MCF 10A (cell line): ENCODE data around the gene TMPRSS9. TPM values are rescaled to one million over a fixed set of nuclear protein-coding genes. Genes with fewer than 3 reads are reported as not detected.

ENCODE experiments used
- BruUV-seq: library from RNA; stranded (reverse); fragments of 400-500 nt; replicated peaks from 2 replicates; lab custom pipeline; 2021; lab: Mats Ljungman, UMichigan
- CTCF ChIA-PET: fragments of 300-600 bp; sonication (Branson Sonifier 250); formaldehyde crosslinking; extraction: SDS; loops from one replicate; lab custom pipeline; 2021; ENCODE audit warnings: antibody characterized with exemption, inconsistent platforms; lab: Yijun Ruan, JAX
- POLR2A ChIA-PET: fragments of 300-600, 350-650 bp; sonication (Branson Sonifier 250); formaldehyde crosslinking; extraction: SDS; loops from one replicate; lab custom pipeline; 2020; ENCODE audit warnings: antibody characterized with exemption, inconsistent platforms; lab: Yijun Ruan, JAX
- DNase-seq: peaks from one replicate; pipeline ENCODE4 v3.0.0-alpha.2; 2018; ENCODE audit not compliant: unreplicated experiment
- H3K27ac Mint-ChIP-seq: one replicate; pipeline ENCODE4 v1.8.0; 2022; ENCODE audit warnings: mild to moderate bottlenecking, low read depth, mixed read lengths; ENCODE audit not compliant: unreplicated experiment
- H3K27me3 Mint-ChIP-seq: one replicate; pipeline ENCODE4 v1.8.0; 2022; ENCODE audit warnings: mixed read lengths; ENCODE audit not compliant: insufficient read depth, unreplicated experiment
- H3K36me3 Mint-ChIP-seq: one replicate; pipeline ENCODE4 v1.8.0; 2022; ENCODE audit warnings: mild to moderate bottlenecking, moderate library complexity, mixed read lengths; ENCODE audit not compliant: insufficient read depth, unreplicated experiment
- H3K4me1 Mint-ChIP-seq: one replicate; pipeline ENCODE4 v1.8.0; 2022; ENCODE audit warnings: mixed read lengths; ENCODE audit not compliant: insufficient read depth, unreplicated experiment
- H3K4me3 Mint-ChIP-seq: one replicate; pipeline ENCODE4 v1.8.0; 2022; ENCODE audit warnings: mild to moderate bottlenecking, moderate library complexity, mixed read lengths; ENCODE audit not compliant: unreplicated experiment
- H3K9me3 Mint-ChIP-seq: one replicate; pipeline ENCODE4 v1.8.0; 2022; ENCODE audit warnings: mixed read lengths; ENCODE audit not compliant: unreplicated experiment
- CTCF ChIP-seq: fragments of 200-600 bp; IDR thresholded peaks from one replicate; pipeline ENCODE4 v1.8.0; 2022; ENCODE audit warnings: antibody characterized with exemption, mild to moderate bottlenecking; ENCODE audit not compliant: unreplicated experiment
- intact Hi-C: fragments of 100-400 bp; cut with micrococcal nuclease; formaldehyde crosslinking; loops from 2 replicates; pipeline ENCODE4 v1.14.1; 2022
- total RNA-seq: library from RNA; stranded (reverse); gene quantifications from 2 replicates; pipeline ENCODE4 v1.2.3, GENCODE V29; 2022

Gene TMPRSS9
- total RNA-seq, 1 experiment from 2014 or later, result not detected

DNA sequence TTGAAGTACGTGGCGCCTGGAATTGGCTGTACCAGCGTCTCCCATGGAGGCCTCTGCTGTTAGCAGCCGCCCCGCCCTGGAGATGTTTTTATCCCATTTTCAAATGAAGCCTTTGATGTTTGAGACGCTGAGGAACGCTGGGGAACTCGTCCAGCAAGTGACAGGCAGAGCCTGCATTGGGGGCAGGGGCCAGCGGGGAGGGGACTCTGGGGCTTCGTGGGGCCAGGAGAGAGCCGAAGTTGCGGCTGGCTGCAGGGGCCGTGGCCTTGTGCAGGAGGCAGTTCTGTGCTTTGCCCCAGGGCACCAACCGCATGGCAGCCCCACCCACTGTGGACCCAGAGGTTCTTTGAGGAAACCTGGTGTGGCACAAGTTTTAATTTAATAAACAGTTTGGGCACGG is 18.1 kb upstream of the TMPRSS9 start:
- Mint-ChIP-seq H3K27ac (no peak overlapping the region), H3K9me3 (no peaks in the 10 kb centered on the region), H3K4me1 (peaks cover 7% of the 10 kb centered on the region), H3K4me3 (no peak overlapping the region), H3K36me3 (peaks cover 18% of the 10 kb centered on the region), H3K27me3 (no peaks in the 10 kb centered on the region)
- no peak for TF ChIP-seq CTCF
- intact Hi-C loops, result no loop called here
- CTCF ChIA-PET, result no interaction called here
- DNase-seq, result no peak
- POLR2A ChIA-PET, result no interaction called here
- no TSS peak for BruUV-seq

- no peak for DNase-seq
- Mint-ChIP-seq H3K4me3 (no peak overlapping the region), H3K27me3 (no peaks in the 10 kb centered on the region), H3K4me1 (peaks cover 7% of the 10 kb centered on the region), H3K9me3 (no peaks in the 10 kb centered on the region), H3K27ac (no peak overlapping the region), H3K36me3 (peaks cover 13% of the 10 kb centered on the region)
- intact Hi-C loops, result no loop called here
- POLR2A ChIA-PET, result interaction anchor here (0.6 kb wide), 1 partner anchor 85 kb away, joined by 4 read pairs; no protein-coding TSS in a partner anchor
- no TSS peak for BruUV-seq
- CTCF ChIA-PET, result no interaction called here
- TF ChIP-seq CTCF, result no peak
Measured at GRCh38 chr19:2342656-2343288, 17.3 kb upstream of the TMPRSS9 start.

- H3K27me3 Mint-ChIP-seq, result no peaks in the 10 kb centered on the region
- no peaks in the 10 kb centered on the region for H3K9me3 Mint-ChIP-seq
- no peak overlapping the region for H3K4me3 Mint-ChIP-seq
- ChIA-PET POLR2A (no interaction called here), CTCF (no interaction called here)
- no peak for TF ChIP-seq CTCF
- DNase-seq, result no peak
- H3K27ac Mint-ChIP-seq, result no peak overlapping the region
- intact Hi-C loops, result no loop called here
- H3K4me1 Mint-ChIP-seq, result peaks cover 7% of the 10 kb centered on the region
- peaks cover 8% of the 10 kb centered on the region for H3K36me3 Mint-ChIP-seq
- no TSS peak for BruUV-seq
Measured at GRCh38 chr19:2343289-2343982, 16.6 kb upstream of the TMPRSS9 start.

DNA sequence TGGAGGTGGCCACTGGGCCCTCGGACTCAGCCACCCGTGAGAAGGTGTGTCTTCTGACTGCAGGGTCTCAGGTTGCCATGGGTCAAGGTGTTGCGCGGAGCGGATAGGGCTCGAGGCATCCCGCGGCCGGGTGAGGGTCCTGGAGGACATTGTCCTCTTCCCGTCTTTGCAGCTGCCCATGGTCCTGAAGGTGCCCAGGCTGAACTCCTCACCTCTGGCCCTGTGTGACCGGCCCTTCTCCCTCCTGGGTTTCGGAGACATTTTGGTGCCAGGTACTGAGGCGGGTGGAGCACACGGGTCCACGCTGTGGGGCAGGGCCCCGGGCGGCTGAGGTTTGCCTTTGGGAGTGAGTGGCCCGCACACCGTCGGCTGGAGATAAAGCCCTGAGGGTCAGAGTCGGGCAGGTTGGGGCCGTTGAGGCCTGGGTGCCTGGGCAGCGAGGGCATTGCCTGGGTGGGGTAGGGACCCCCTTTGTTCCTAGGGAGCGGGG is 15.6 kb upstream of the TMPRSS9 start:
- TF ChIP-seq CTCF, result no peak
- no peaks in the 10 kb centered on the region for H3K27me3 Mint-ChIP-seq
- no peak overlapping the region for H3K27ac Mint-ChIP-seq
- H3K9me3 Mint-ChIP-seq, result no peaks in the 10 kb centered on the region
- POLR2A ChIA-PET, result no interaction called here
- H3K4me1 Mint-ChIP-seq, result peaks cover 7% of the 10 kb centered on the region
- H3K4me3 Mint-ChIP-seq, result no peak overlapping the region
- peaks cover 6% of the 10 kb centered on the region for H3K36me3 Mint-ChIP-seq
- intact Hi-C loops, result no loop called here
- no TSS peak for BruUV-seq
- no peak for DNase-seq
- CTCF ChIA-PET, result no interaction called here
